B cell (primary cell): ENCODE measurements around the gene ALOX5AP.

Source experiments
- CTCF ChIP-seq: fragments of 200-600 bp; IDR thresholded peaks from one replicate; pipeline ENCODE4 v1.8.0; 2022; ENCODE audit warnings: antibody characterized with exemption, mild to moderate bottlenecking
- EZH2 ChIP-seq: IDR thresholded peaks from 2 replicates; pipeline ENCODE4 v1.6.1; 2012; ENCODE audit warnings: borderline replicate concordance, low read depth, mild to moderate bottlenecking, moderate library complexity, low read length; ENCODE audit not compliant: insufficient read depth, poor library complexity, severe bottlenecking

- no peak for TF ChIP-seq CTCF
- TF ChIP-seq EZH2 = no peak
Measured at GRCh38 chr13:30809787-30810186, 74.4 kb downstream of the ALOX5AP start.
